Mucosa of descending colon (tissue), 3 donors: ENCODE results near the gene MX1. TPM values are rescaled to one million over a fixed set of nuclear protein-coding genes. Genes with fewer than 3 reads are reported as not detected.
A peak's percentile ranks its signal among the peaks of the same experiment; 100 is the strongest.
"Not testable (repeated sequence)": the region's sequence is repeated elsewhere in the genome, so short reads cannot be mapped to it uniquely, and the experiment has no call there.

ENCODE experiments used
- ATAC-seq: fragments of 200-7000 bp; cut with Tn5 transposase; one replicate; pipeline ENCODE4 v1.9.1; 2020; ENCODE audit warnings: mild to moderate bottlenecking, moderate library complexity
- DNase-seq, 3 donors: peaks; one replicate each; pipeline ENCODE4 v3.0.0-alpha.2; 2020
- H3K36me3 ChIP-seq: fragments of 200-600 bp; one replicate; pipeline ENCODE4 v1.8.0; 2021; ENCODE audit warnings: low read depth, mild to moderate bottlenecking
- H3K4me1 ChIP-seq: fragments of 200-600 bp; one replicate; pipeline ENCODE4 v1.8.0; 2021; ENCODE audit warnings: low read depth, mild to moderate bottlenecking
- H3K4me3 ChIP-seq: fragments of 200-600 bp; one replicate; pipeline ENCODE4 v1.8.0; 2021; ENCODE audit warnings: mild to moderate bottlenecking
- H3K9me3 ChIP-seq: fragments of 200-600 bp; one replicate; pipeline ENCODE4 v1.8.0; 2021; ENCODE audit warnings: mild to moderate bottlenecking
- intact Hi-C, 2 donors: fragments of 100-400 bp; cut with DNase I in 1 of 2; cut with micrococcal nuclease in 1 of 2; formaldehyde crosslinking; loops; one replicate each; pipeline versions ENCODE4 v1.11.0 to v1.11.1; 2022; cut with DNase I, micrococcal nuclease
- total RNA-seq, 3 donors: library from RNA; stranded (reverse); fragmentation: NEBNext Ultra II Directional in 2 of 3; extraction: Animal tissue kit (Norgen Biotek cat#: 25700) in 2 of 3; gene quantifications; one replicate each; pipeline versions ENCODE4 v1.2.1 to v1.2.4, GENCODE V29; 2021 to 2023
- TF ChIP-seq, protein P1 (sequence below): fragments of 200-600 bp; IDR thresholded peaks from one replicate; pipeline ENCODE4 v1.8.0; 2022; ENCODE audit warnings: antibody characterized with exemption, mild to moderate bottlenecking
- donor health status: DM: no; HTN: no; CAD: no; lungs with moderate emphysema.
- donor health status: DM: no; HTN: no; CAD: no.
- donor health status: DM: no; HTN: yes; CAD: no.

Gene MX1
- total RNA-seq, 3 donors from 2014 or later = 30.7 to 78.5 (median 31.2) TPM

GRCh38 chr21:41407541-41408460, 18.2 kb upstream of the MX1 start:
- Histone ChIP-seq H3K9me3 (no peaks in the 10 kb centered on the region), H3K4me1 (no peaks in the 10 kb centered on the region), H3K36me3 (no peaks in the 10 kb centered on the region), H3K4me3 (no peak overlapping the region)
- DNase-seq (no peak), ATAC-seq (no peak)
- TF ChIP-seq, protein P1, sequence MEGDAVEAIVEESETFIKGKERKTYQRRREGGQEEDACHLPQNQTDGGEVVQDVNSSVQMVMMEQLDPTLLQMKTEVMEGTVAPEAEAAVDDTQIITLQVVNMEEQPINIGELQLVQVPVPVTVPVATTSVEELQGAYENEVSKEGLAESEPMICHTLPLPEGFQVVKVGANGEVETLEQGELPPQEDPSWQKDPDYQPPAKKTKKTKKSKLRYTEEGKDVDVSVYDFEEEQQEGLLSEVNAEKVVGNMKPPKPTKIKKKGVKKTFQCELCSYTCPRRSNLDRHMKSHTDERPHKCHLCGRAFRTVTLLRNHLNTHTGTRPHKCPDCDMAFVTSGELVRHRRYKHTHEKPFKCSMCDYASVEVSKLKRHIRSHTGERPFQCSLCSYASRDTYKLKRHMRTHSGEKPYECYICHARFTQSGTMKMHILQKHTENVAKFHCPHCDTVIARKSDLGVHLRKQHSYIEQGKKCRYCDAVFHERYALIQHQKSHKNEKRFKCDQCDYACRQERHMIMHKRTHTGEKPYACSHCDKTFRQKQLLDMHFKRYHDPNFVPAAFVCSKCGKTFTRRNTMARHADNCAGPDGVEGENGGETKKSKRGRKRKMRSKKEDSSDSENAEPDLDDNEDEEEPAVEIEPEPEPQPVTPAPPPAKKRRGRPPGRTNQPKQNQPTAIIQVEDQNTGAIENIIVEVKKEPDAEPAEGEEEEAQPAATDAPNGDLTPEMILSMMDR = no peak
- intact Hi-C loops = no loop called here

DNA sequence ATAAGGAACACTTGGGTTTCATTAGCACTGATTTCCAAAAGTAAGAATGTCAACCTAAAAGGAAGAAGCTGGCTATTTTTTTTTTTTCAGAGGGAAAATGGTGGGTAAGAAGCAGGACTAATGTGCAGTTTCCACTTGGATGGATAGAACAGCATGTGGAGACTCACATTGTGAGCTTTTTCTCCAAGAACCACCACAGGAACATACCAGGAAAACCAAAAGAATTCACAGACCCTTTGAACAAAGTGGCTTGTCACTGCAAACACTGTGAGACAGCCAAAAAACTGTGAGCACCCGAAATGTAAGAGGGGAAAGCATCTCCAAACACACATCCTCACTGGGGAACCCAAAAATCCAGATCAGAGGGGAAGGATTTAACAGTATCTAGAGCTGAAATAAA, 15.7 kb upstream of the MX1 start:
- intact Hi-C loops = no loop called here
- TF ChIP-seq, protein P1 = no peak
- Histone ChIP-seq H3K36me3 (no peaks in the 10 kb centered on the region), H3K9me3 (no peaks in the 10 kb centered on the region), H3K4me1 (no peaks in the 10 kb centered on the region), H3K4me3 (no peak overlapping the region)
- no peak for DNase-seq
- no peak for ATAC-seq

- no peak for DNase-seq
- no peak overlapping the region for H3K4me3 ChIP-seq
- ATAC-seq = peak; percentile 39
- TF ChIP-seq, protein P1 = no peak
- H3K36me3 ChIP-seq = no peaks in the 10 kb centered on the region
- no peaks in the 10 kb centered on the region for H3K4me1 ChIP-seq
- H3K9me3 ChIP-seq = no peaks in the 10 kb centered on the region
- intact Hi-C loops = no loop called here
These were observed 15.1 kb upstream of the MX1 start for GRCh38 chr21:41410767-41411448.

- peak; percentile 94 for ATAC-seq
- intact Hi-C loops = no loop called here
- no peaks in the 10 kb centered on the region for H3K4me1 ChIP-seq
- peak; percentile 76 to 81 (median 80) for DNase-seq
- no peaks in the 10 kb centered on the region for H3K36me3 ChIP-seq
- TF ChIP-seq, protein P1 = no peak
- H3K4me3 ChIP-seq = no peak overlapping the region
- no peaks in the 10 kb centered on the region for H3K9me3 ChIP-seq
These were observed 14.5 kb upstream of the MX1 start for GRCh38 chr21:41411449-41412089.

DNA sequence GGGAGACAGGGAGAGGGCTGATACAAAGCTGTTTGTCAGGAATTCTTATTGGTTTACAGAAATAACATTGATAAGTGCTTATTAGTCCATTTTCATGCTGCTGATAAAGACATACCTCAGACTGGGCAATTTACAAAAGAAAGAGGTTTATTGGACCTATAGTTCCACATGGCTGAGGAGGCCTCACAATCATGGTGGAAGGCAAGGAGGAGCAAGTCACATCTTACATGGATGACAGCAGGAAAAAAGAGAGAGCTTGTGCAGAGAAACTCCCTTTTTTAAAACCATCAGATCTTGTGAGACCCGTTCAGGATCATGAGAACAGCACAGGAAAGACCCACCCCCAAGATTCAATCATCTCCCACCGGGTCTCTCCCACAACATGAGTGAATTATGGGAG, 8.5 kb upstream of the MX1 start:
- H3K4me1 ChIP-seq, H3K9me3 ChIP-seq, H3K4me3 ChIP-seq, H3K36me3 ChIP-seq, ATAC-seq, DNase-seq, intact Hi-C loops: not testable (repeated sequence)

DNA sequence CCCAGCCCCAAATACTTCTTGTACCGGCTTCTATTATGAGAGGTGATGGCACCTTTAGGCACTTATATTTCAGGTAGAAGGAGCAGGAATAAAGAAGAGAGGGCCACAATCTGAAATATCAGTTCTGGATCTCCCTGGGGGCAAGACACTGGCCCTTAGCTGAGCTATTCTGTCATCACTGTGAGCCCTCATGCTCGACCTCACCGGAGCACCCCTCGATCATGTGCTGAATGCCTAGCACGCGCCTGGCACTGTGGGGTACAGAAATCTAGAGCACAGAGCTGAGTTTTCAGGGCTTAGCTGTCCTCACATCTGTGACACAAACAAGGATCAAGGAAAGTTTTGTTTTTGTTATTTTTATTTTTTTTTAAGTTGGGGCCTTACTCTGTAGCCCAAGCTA, 7.6 kb upstream of the MX1 start:
- H3K36me3 ChIP-seq = no peaks in the 10 kb centered on the region
- TF ChIP-seq, protein P1 = no peak
- no peaks in the 10 kb centered on the region for H3K4me1 ChIP-seq
- intact Hi-C loops = no loop called here
- H3K4me3 ChIP-seq = no peak overlapping the region
- DNase-seq (no peak), ATAC-seq (no peak)
- no peaks in the 10 kb centered on the region for H3K9me3 ChIP-seq
